Progenitor cell of endocrine pancreas (in vitro differentiated cells): Measurements from ENCODE around the gene LEUTX. TPM values are rescaled to one million over a fixed set of nuclear protein-coding genes. Genes with fewer than 3 reads are reported as not detected.
A peak's percentile ranks its signal among the peaks of the same experiment; 100 is the strongest.

Experiments
- DNase-seq: peaks from one replicate; pipeline ENCODE4 v3.0.0; 2021; ENCODE audit warnings: low spot score; ENCODE audit not compliant: unreplicated experiment
- H3K27ac Mint-ChIP-seq: 2 replicates; pipeline ENCODE4 v1.8.0; 2021; ENCODE audit warnings: mild to moderate bottlenecking, moderate library complexity, mixed read lengths
- H3K27me3 Mint-ChIP-seq: 2 replicates; pipeline ENCODE4 v1.8.0; 2021; ENCODE audit warnings: mixed read lengths
- H3K36me3 Mint-ChIP-seq: 2 replicates; pipeline ENCODE4 v1.8.0; 2022; ENCODE audit warnings: mixed read lengths; ENCODE audit not compliant: insufficient read depth
- H3K4me1 Mint-ChIP-seq: 2 replicates; pipeline ENCODE4 v1.8.0; 2021; ENCODE audit warnings: low read depth, mixed read lengths
- H3K4me3 Mint-ChIP-seq: 2 replicates; pipeline ENCODE4 v1.8.0; 2021; ENCODE audit warnings: low read depth, mild to moderate bottlenecking, moderate library complexity, mixed read lengths
- H3K9me3 Mint-ChIP-seq: 2 replicates; pipeline ENCODE4 v1.8.0; 2021; ENCODE audit warnings: low read depth, mixed read lengths
- total RNA-seq: library from RNA; stranded (reverse); gene quantifications from 2 replicates; pipeline ENCODE4 v1.2.1, GENCODE V29; 2021
- TF ChIP-seq, protein P1 (sequence below): fragments of 200-600 bp; sonication (generic); IDR thresholded peaks from one replicate; pipeline ENCODE4 v1.5.0; 2021; ENCODE audit warnings: antibody characterized with exemption, mild to moderate bottlenecking; ENCODE audit not compliant: unreplicated experiment

Gene LEUTX
- total RNA-seq, 1 donor from 2014 or later: not detected

DNA sequence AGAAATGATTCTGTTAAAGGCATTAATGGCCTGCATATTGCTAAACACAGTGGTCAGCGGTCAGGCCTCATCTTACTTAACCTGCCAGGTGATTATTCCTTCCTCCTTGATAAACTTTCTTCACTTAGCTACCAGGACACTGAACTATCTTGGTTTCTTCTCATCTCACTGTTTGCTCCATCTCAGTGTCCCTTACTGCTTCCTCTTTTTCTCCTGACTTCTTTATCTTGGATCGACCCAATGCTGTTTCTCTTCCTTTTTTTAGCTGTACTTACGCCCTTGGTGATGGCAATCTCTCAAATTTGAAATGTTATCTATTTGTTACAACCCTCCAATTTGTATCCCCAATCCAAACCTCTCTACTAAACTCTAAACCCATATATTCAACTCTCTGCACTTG is 33.0 kb upstream of the LEUTX start:
- Mint-ChIP-seq H3K4me1 (peaks cover 4% of the 10 kb centered on the region), H3K27me3 (peaks cover 66% of the 10 kb centered on the region), H3K9me3 (no peaks in the 10 kb centered on the region), H3K4me3 (no peak overlapping the region), H3K27ac (no peak overlapping the region), H3K36me3 (no peaks in the 10 kb centered on the region)
- DNase-seq: no peak
- TF ChIP-seq, protein P1, sequence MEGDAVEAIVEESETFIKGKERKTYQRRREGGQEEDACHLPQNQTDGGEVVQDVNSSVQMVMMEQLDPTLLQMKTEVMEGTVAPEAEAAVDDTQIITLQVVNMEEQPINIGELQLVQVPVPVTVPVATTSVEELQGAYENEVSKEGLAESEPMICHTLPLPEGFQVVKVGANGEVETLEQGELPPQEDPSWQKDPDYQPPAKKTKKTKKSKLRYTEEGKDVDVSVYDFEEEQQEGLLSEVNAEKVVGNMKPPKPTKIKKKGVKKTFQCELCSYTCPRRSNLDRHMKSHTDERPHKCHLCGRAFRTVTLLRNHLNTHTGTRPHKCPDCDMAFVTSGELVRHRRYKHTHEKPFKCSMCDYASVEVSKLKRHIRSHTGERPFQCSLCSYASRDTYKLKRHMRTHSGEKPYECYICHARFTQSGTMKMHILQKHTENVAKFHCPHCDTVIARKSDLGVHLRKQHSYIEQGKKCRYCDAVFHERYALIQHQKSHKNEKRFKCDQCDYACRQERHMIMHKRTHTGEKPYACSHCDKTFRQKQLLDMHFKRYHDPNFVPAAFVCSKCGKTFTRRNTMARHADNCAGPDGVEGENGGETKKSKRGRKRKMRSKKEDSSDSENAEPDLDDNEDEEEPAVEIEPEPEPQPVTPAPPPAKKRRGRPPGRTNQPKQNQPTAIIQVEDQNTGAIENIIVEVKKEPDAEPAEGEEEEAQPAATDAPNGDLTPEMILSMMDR: no peak

DNA sequence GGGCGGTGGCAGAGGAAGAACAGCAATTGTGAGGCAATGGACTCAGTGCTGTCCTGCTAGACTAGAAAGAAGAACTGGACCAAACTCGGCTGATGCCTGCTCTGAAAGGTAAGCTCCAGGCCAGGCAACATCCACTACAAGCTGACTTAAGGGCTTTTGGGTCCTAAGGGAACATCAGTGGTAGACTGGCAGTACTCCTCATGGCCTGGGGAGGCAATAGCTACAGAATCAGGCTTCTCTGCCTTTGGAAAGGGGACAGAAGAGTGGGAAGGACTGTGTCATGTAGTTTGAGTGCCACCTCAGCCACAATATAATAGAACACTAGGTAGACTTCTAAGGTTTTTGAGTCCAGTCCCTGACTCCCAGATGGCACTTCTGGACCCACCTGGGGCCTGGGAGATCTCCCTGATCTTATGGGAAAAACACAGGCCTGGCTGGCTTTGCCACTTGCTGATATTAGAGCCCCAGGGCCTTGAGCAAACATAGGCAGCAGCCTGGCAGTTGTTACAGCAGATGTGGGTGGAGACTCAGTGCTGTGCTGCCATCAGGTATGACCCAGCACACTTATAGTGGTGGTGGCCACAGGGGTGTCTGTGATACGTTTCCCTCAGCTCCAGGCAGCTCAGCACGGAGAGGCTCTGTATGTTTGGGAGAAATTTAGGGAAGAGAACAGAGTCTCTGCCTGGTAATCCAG is 31.7 kb upstream of the LEUTX start:
- no peak for DNase-seq
- Mint-ChIP-seq H3K27me3 (peaks cover 69% of the 10 kb centered on the region), H3K4me1 (no peaks in the 10 kb centered on the region), H3K27ac (no peak overlapping the region), H3K4me3 (no peak overlapping the region), H3K36me3 (no peaks in the 10 kb centered on the region), H3K9me3 (no peaks in the 10 kb centered on the region)
- TF ChIP-seq, protein P1: peak; percentile 7

GRCh38 chr19:39749981-39750380 is 28.7 kb upstream of the LEUTX start:
- Mint-ChIP-seq H3K9me3 (no peaks in the 10 kb centered on the region), H3K27me3 (peaks cover 48% of the 10 kb centered on the region), H3K4me3 (no peak overlapping the region), H3K27ac (no peak overlapping the region), H3K4me1 (no peaks in the 10 kb centered on the region), H3K36me3 (no peaks in the 10 kb centered on the region)
- no peak for DNase-seq
- TF ChIP-seq, protein P1: no peak

DNA sequence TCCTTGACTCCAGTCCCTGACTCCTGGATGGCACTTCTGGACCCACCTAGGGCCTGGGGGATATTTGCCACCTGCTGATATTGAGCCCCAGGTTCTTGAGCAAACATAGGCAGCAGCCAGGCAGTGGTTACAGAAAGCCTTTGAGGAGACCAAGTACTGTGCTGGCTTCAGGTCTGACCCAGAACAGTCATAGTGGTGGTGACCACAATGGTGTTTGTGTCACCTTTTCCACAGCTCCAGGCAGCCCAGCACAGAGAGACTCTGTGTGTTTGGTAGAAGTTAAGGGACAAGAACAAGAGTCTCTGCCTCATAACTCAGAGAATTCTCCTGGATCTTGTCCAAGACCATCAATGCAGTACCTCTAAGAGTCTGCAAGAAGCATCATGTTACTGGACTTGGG is 26.3 kb upstream of the LEUTX start:
- H3K36me3 Mint-ChIP-seq: no peaks in the 10 kb centered on the region

GRCh38 chr19:39752795-39753194 is 25.9 kb upstream of the LEUTX start:
- Mint-ChIP-seq H3K9me3 (no peaks in the 10 kb centered on the region), H3K27me3 (peaks cover 33% of the 10 kb centered on the region), H3K36me3 (no peaks in the 10 kb centered on the region), H3K4me3 (no peak overlapping the region), H3K4me1 (no peaks in the 10 kb centered on the region), H3K27ac (no peak overlapping the region)
- no peak for DNase-seq
- TF ChIP-seq, protein P1: no peak

More for the DNA sequence above, 26.3 kb upstream of the LEUTX start:
- H3K27me3 Mint-ChIP-seq: peaks cover 36% of the 10 kb centered on the region
- TF ChIP-seq, protein P1: no peak
- H3K27ac Mint-ChIP-seq: no peak overlapping the region
- no peak for DNase-seq
- no peaks in the 10 kb centered on the region for H3K4me1 Mint-ChIP-seq
- no peaks in the 10 kb centered on the region for H3K9me3 Mint-ChIP-seq
- H3K4me3 Mint-ChIP-seq: no peak overlapping the region
